Subcutaneous abdominal adipose tissue (tissue), 5 donors: ENCODE data around the gene NCAPH2.
A peak's percentile ranks its signal among the peaks of the same experiment; 100 is the strongest.

Source experiments
- H3K27ac ChIP-seq: one replicate; pipeline ENCODE4 v1.7.0; 2013; ENCODE audit warnings: low read depth, mild to moderate bottlenecking, inconsistent platforms, low read length, moderate library complexity
- H3K27me3 ChIP-seq, 5 donors: one replicate each; pipeline ENCODE4 v1.7.0; 2013; ENCODE audit warnings: low read length in 5 of 5, inconsistent platforms in 1 of 5; ENCODE audit not compliant: control insufficient read depth in 5 of 5, insufficient read depth in 4 of 5
- H3K36me3 ChIP-seq, 5 donors: one replicate each; pipeline ENCODE4 v1.7.0; 2013; ENCODE audit warnings: low read length in 5 of 5; ENCODE audit not compliant: control insufficient read depth in 5 of 5, insufficient read depth in 5 of 5
- H3K4me1 ChIP-seq, 5 donors: one replicate each; pipeline ENCODE4 v1.7.0; 2013; ENCODE audit warnings: low read length in 5 of 5, mild to moderate bottlenecking in 3 of 5, moderate library complexity in 1 of 5; ENCODE audit not compliant: control insufficient read depth in 5 of 5, insufficient read depth in 5 of 5
- H3K4me3 ChIP-seq, 5 donors: one replicate each; pipeline ENCODE4 v1.7.0; 2013; ENCODE audit warnings: low read length in 5 of 5, low read depth in 1 of 5
- H3K9ac ChIP-seq, 5 donors: one replicate each; pipeline ENCODE4 v1.7.0; 2013; ENCODE audit warnings: low read length in 5 of 5, mild to moderate bottlenecking in 4 of 5, moderate library complexity in 3 of 5
- H3K9me3 ChIP-seq, 5 donors: one replicate each; pipeline ENCODE4 v1.7.0; 2013; ENCODE audit warnings: low read length in 5 of 5; ENCODE audit not compliant: control insufficient read depth in 5 of 5
- donor health status: healthy.
- donor health status: healthy.
- donor health status: healthy.
- donor health status: healthy.
- donor health status: healthy.

The NCAPH2 gene

GRCh38 chr22:50547263-50547985, 39.4 kb downstream of the NCAPH2 start:
- no peaks in the 10 kb centered on the region for H3K36me3 ChIP-seq
- H3K4me1 ChIP-seq, result peaks cover 3 to 34% (median 21%) of the 10 kb centered on the region in 5 donors
- peaks cover 14 to 27% (median 24%) of the 10 kb centered on the region in 5 donors for H3K27me3 ChIP-seq
- H3K4me3 ChIP-seq, result no peak overlapping the region
- H3K27ac ChIP-seq, result no peak overlapping the region
- no peaks in the 10 kb centered on the region for H3K9me3 ChIP-seq
- no peak overlapping the region for H3K9ac ChIP-seq

- Histone ChIP-seq H3K27me3 (peaks cover 14 to 27% (median 24%) of the 10 kb centered on the region in 5 donors), H3K9ac (peak overlapping the region in 2 of 5 donors; percentile 17 to 20), H3K36me3 (no peaks in the 10 kb centered on the region), H3K4me1 (peaks cover 0 to 34% (median 21%) of the 10 kb centered on the region in 5 donors), H3K9me3 (no peaks in the 10 kb centered on the region), H3K27ac (no peak overlapping the region), H3K4me3 (peak overlapping the region in 3 of 5 donors; percentile 31 to 54 (median 48))
Measured at GRCh38 chr22:50548040-50548920, 40.3 kb downstream of the NCAPH2 start.

GRCh38 chr22:50548921-50549790, 41.1 kb downstream of the NCAPH2 start:
- no peaks in the 10 kb centered on the region for H3K9me3 ChIP-seq
- H3K36me3 ChIP-seq, result no peaks in the 10 kb centered on the region
- H3K4me3 ChIP-seq, result peak overlapping the region in 3 of 5 donors; percentile 31 to 54 (median 48)
- no peak overlapping the region for H3K27ac ChIP-seq
- peaks cover 14 to 27% (median 24%) of the 10 kb centered on the region in 5 donors for H3K27me3 ChIP-seq
- H3K9ac ChIP-seq, result peak overlapping the region in 1 of 5 donors; percentile 20
- H3K4me1 ChIP-seq, result peaks cover 0 to 29% (median 17%) of the 10 kb centered on the region in 5 donors

GRCh38 chr22:50550395-50550794, 42.4 kb downstream of the NCAPH2 start:
- no peaks in the 10 kb centered on the region for H3K36me3 ChIP-seq
- no peak overlapping the region for H3K9ac ChIP-seq
- peaks cover 0 to 21% (median 11%) of the 10 kb centered on the region in 5 donors for H3K4me1 ChIP-seq
- H3K4me3 ChIP-seq, result no peak overlapping the region
- no peaks in the 10 kb centered on the region for H3K9me3 ChIP-seq
- H3K27me3 ChIP-seq, result peaks cover 14 to 25% (median 24%) of the 10 kb centered on the region in 5 donors
- no peak overlapping the region for H3K27ac ChIP-seq

- Histone ChIP-seq H3K9me3 (no peaks in the 10 kb centered on the region), H3K36me3 (no peaks in the 10 kb centered on the region), H3K27ac (no peak overlapping the region), H3K27me3 (peaks cover 12 to 20% (median 17%) of the 10 kb centered on the region in 5 donors), H3K4me3 (no peak overlapping the region), H3K9ac (no peak overlapping the region), H3K4me1 (peaks cover 0 to 18% (median 11%) of the 10 kb centered on the region in 5 donors)
Measured at GRCh38 chr22:50551160-50551752, 43.2 kb downstream of the NCAPH2 start.

- no peak overlapping the region for H3K9ac ChIP-seq
- H3K9me3 ChIP-seq, result no peaks in the 10 kb centered on the region
- H3K27ac ChIP-seq, result no peak overlapping the region
- H3K27me3 ChIP-seq, result peaks cover 3 to 8% (median 7%) of the 10 kb centered on the region in 5 donors
- H3K4me1 ChIP-seq, result peaks cover 0 to 11% (median 8%) of the 10 kb centered on the region in 5 donors
- H3K36me3 ChIP-seq, result no peaks in the 10 kb centered on the region
- H3K4me3 ChIP-seq, result no peak overlapping the region
Measured at GRCh38 chr22:50553310-50553709, 45.3 kb downstream of the NCAPH2 start.

- no peak overlapping the region for H3K4me3 ChIP-seq
- no peak overlapping the region for H3K9ac ChIP-seq
- H3K9me3 ChIP-seq, result no peaks in the 10 kb centered on the region
- H3K27ac ChIP-seq, result no peak overlapping the region
- H3K27me3 ChIP-seq, result no peaks in the 10 kb centered on the region
- no peaks in the 10 kb centered on the region for H3K4me1 ChIP-seq
- H3K36me3 ChIP-seq, result no peaks in the 10 kb centered on the region
Measured at GRCh38 chr22:50556703-50557102, 48.7 kb downstream of the NCAPH2 start.

GRCh38 chr22:50560034-50560433, 52.0 kb downstream of the NCAPH2 start:
- Histone ChIP-seq H3K9me3 (no peaks in the 10 kb centered on the region), H3K4me3 (no peak overlapping the region), H3K4me1 (peaks cover 7 to 22% (median 20%) of the 10 kb centered on the region in 5 donors), H3K36me3 (no peaks in the 10 kb centered on the region), H3K27ac (no peak overlapping the region), H3K27me3 (no peaks in the 10 kb centered on the region), H3K9ac (no peak overlapping the region)
